ENCODE data around the gene CHSY1.
"Not testable (repeated sequence)": the region's sequence is repeated elsewhere in the genome, so short reads cannot be mapped to it uniquely, and the experiment has no call there.

- TF ChIP-seq POLR2A (IDR thresholded peaks at IDR 0.05) = not testable (repeated sequence)
- TF ChIP-seq, protein P1, sequence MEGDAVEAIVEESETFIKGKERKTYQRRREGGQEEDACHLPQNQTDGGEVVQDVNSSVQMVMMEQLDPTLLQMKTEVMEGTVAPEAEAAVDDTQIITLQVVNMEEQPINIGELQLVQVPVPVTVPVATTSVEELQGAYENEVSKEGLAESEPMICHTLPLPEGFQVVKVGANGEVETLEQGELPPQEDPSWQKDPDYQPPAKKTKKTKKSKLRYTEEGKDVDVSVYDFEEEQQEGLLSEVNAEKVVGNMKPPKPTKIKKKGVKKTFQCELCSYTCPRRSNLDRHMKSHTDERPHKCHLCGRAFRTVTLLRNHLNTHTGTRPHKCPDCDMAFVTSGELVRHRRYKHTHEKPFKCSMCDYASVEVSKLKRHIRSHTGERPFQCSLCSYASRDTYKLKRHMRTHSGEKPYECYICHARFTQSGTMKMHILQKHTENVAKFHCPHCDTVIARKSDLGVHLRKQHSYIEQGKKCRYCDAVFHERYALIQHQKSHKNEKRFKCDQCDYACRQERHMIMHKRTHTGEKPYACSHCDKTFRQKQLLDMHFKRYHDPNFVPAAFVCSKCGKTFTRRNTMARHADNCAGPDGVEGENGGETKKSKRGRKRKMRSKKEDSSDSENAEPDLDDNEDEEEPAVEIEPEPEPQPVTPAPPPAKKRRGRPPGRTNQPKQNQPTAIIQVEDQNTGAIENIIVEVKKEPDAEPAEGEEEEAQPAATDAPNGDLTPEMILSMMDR (IDR thresholded peaks at IDR 0.05) = not testable (repeated sequence)
Observed at GRCh38 chr15:101214435-101215097, 37.3 kb downstream of the CHSY1 start.

Measured in heart left ventricle (tissue), 13 donors.